SK-N-MC (cell line): ENCODE results near the gene IQSEC3.
"Not testable (repeated sequence)": the region's sequence is repeated elsewhere in the genome, so short reads cannot be mapped to it uniquely, and the experiment has no call there.

Experiments
- DNase-seq: peaks from one replicate; pipeline ENCODE4 v3.0.0-alpha.2; 2011; ENCODE audit warnings: low read depth, low spot score
- H3K27ac ChIP-seq: fragments of 200-600 bp; sonication (generic); 2 replicates; pipeline ENCODE4 v1.5.1; 2016; ENCODE audit warnings: mixed run types
- H3K36me3 ChIP-seq: fragments of 200-600 bp; sonication (generic); 2 replicates; pipeline ENCODE4 v1.6.1; 2017; ENCODE audit warnings: antibody characterized with exemption, low read length, mixed read lengths; ENCODE audit not compliant: insufficient read depth
- H3K4me3 ChIP-seq: fragments of 200-600 bp; sonication (generic); 2 replicates; pipeline ENCODE4 v1.5.1; 2016
- H3K9ac ChIP-seq: fragments of 200-600 bp; sonication (generic); 2 replicates; pipeline ENCODE4 v1.8.0; 2017; ENCODE audit warnings: mixed run types, mixed read lengths; ENCODE audit not compliant: insufficient read length
- H3K9me3 ChIP-seq: fragments of 200-600 bp; sonication (generic); 2 replicates; pipeline ENCODE4 v1.6.1; 2017; ENCODE audit warnings: low read depth, mild to moderate bottlenecking, antibody characterized with exemption, low read length, moderate library complexity, mixed read lengths
- EZH2 ChIP-seq: fragments of 200-600 bp; sonication (generic); IDR thresholded peaks from one replicate; pipeline ENCODE4 v1.6.1; 2017; ENCODE audit warnings: antibody characterized with exemption
- FOXP2 ChIP-seq: optimal IDR thresholded peaks from 2 replicates; pipeline ENCODE3; 2011; ENCODE audit warnings: mild to moderate bottlenecking, moderate library complexity; ENCODE audit not compliant: insufficient read depth; ENCODE audit errors: extremely low read length, control extremely low read depth
- POLR2AphosphoS5 ChIP-seq: IDR thresholded peaks from 2 replicates; pipeline ENCODE4 v1.6.1; 2012; ENCODE audit warnings: mild to moderate bottlenecking, low read depth, low read length, borderline replicate concordance

Gene IQSEC3

GRCh38 chr12:44352-44751, 22.2 kb upstream of the IQSEC3 start:
- H3K36me3 ChIP-seq, result not testable (repeated sequence)

GRCh38 chr12:45235-45990, 21.2 kb upstream of the IQSEC3 start:
- DNase-seq, result not testable (repeated sequence)

More at GRCh38 chr12:44352-44751, 22.2 kb upstream of the IQSEC3 start:
- H3K27ac ChIP-seq, H3K9me3 ChIP-seq, H3K4me3 ChIP-seq, DNase-seq, H3K9ac ChIP-seq: not testable (repeated sequence)

GRCh38 chr12:45991-46358, 20.6 kb upstream of the IQSEC3 start:
- H3K9me3 ChIP-seq, DNase-seq, H3K27ac ChIP-seq, H3K4me3 ChIP-seq, H3K36me3 ChIP-seq, H3K9ac ChIP-seq: not testable (repeated sequence)

More at GRCh38 chr12:45235-45990, 21.2 kb upstream of the IQSEC3 start:
- not testable (repeated sequence) for H3K9ac ChIP-seq, H3K27ac ChIP-seq, H3K9me3 ChIP-seq, H3K4me3 ChIP-seq, H3K36me3 ChIP-seq

GRCh38 chr12:46542-46941, 20.0 kb upstream of the IQSEC3 start:
- H3K27ac ChIP-seq, H3K9me3 ChIP-seq, H3K36me3 ChIP-seq, H3K9ac ChIP-seq, H3K4me3 ChIP-seq, DNase-seq: not testable (repeated sequence)

GRCh38 chr12:47699-48226, 18.8 kb upstream of the IQSEC3 start:
- not testable (repeated sequence) for H3K36me3 ChIP-seq, DNase-seq

GRCh38 chr12:49149-49548, 17.4 kb upstream of the IQSEC3 start:
- not testable (repeated sequence) for H3K9me3 ChIP-seq

More at GRCh38 chr12:47699-48226, 18.8 kb upstream of the IQSEC3 start:
- H3K4me3 ChIP-seq, H3K9me3 ChIP-seq, H3K9ac ChIP-seq, H3K27ac ChIP-seq: not testable (repeated sequence)

GRCh38 chr12:51087-51486, 15.5 kb upstream of the IQSEC3 start:
- H3K9ac ChIP-seq, DNase-seq, H3K4me3 ChIP-seq, H3K36me3 ChIP-seq, H3K27ac ChIP-seq, H3K9me3 ChIP-seq: not testable (repeated sequence)

More at GRCh38 chr12:49149-49548, 17.4 kb upstream of the IQSEC3 start:
- not testable (repeated sequence) for H3K9ac ChIP-seq, H3K27ac ChIP-seq, H3K36me3 ChIP-seq, H3K4me3 ChIP-seq, DNase-seq

GRCh38 chr12:51962-52361, 14.6 kb upstream of the IQSEC3 start:
- not testable (repeated sequence) for H3K36me3 ChIP-seq, H3K9me3 ChIP-seq

GRCh38 chr12:52902-53734, 13.4 kb upstream of the IQSEC3 start:
- H3K4me3 ChIP-seq, H3K36me3 ChIP-seq, DNase-seq: not testable (repeated sequence)

More at GRCh38 chr12:51962-52361, 14.6 kb upstream of the IQSEC3 start:
- not testable (repeated sequence) for H3K27ac ChIP-seq, H3K4me3 ChIP-seq, DNase-seq, H3K9ac ChIP-seq

GRCh38 chr12:53735-54730, 12.5 kb upstream of the IQSEC3 start:
- TF ChIP-seq FOXP2 (no peak), POLR2AphosphoS5 (no peak), EZH2 (no peak)
- H3K36me3 ChIP-seq, result no peaks in the 10 kb centered on the region
- DNase-seq, result no peak

More at GRCh38 chr12:52902-53734, 13.4 kb upstream of the IQSEC3 start:
- not testable (repeated sequence) for H3K9ac ChIP-seq, H3K9me3 ChIP-seq, H3K27ac ChIP-seq

More at GRCh38 chr12:53735-54730, 12.5 kb upstream of the IQSEC3 start:
- Histone ChIP-seq H3K9ac (no peak overlapping the region), H3K9me3 (no peaks in the 10 kb centered on the region), H3K4me3 (no peak overlapping the region), H3K27ac (no peak overlapping the region)
